Upper lobe of right lung (tissue), 1 donor: ENCODE measurements around the gene ANKEF1. TPM values are rescaled to one million over a fixed set of nuclear protein-coding genes. Genes with fewer than 3 reads are reported as not detected.
A peak's percentile ranks its signal among the peaks of the same experiment; 100 is the strongest.

Source experiments
- ATAC-seq: fragments of 200-7000 bp; cut with Tn5 transposase; one replicate; pipeline ENCODE4 v1.9.1; 2020; ENCODE audit warnings: mild to moderate bottlenecking, moderate library complexity
- DNase-seq: peaks from one replicate; pipeline ENCODE4 v3.0.0-alpha.2; 2020
- H3K27ac ChIP-seq: fragments of 200-600 bp; one replicate; pipeline ENCODE4 v1.8.0; 2022
- H3K27me3 ChIP-seq: fragments of 200-600 bp; one replicate; pipeline ENCODE4 v1.8.0; 2022; ENCODE audit warnings: mild to moderate bottlenecking
- H3K36me3 ChIP-seq: fragments of 200-600 bp; one replicate; pipeline ENCODE4 v1.8.0; 2022
- H3K4me1 ChIP-seq: fragments of 200-600 bp; one replicate; pipeline ENCODE4 v1.8.0; 2022
- H3K4me3 ChIP-seq: fragments of 200-600 bp; one replicate; pipeline ENCODE4 v1.8.0; 2022; ENCODE audit warnings: mild to moderate bottlenecking
- H3K9me3 ChIP-seq: fragments of 200-600 bp; one replicate; pipeline ENCODE4 v1.8.0; 2022
- intact Hi-C: fragments of 100-400 bp; cut with DNase I; formaldehyde crosslinking; loops from one replicate; pipeline ENCODE4 v1.11.0; 2022
- total RNA-seq: library from RNA; stranded (reverse); fragmentation: NEBNext Ultra II Directional; extraction: Animal tissue kit (Norgen Biotek cat#: 25700); gene quantifications from one replicate; pipeline ENCODE4 v1.2.1, GENCODE V29; 2021
- TF ChIP-seq, protein P1 (sequence below): fragments of 200-600 bp; IDR thresholded peaks from one replicate; pipeline ENCODE4 v1.8.0; 2022; ENCODE audit warnings: antibody characterized with exemption
- donor health status: DM: no; HTN: yes; CAD: no; lungs with severe emphysema.

ANKEF1 gene
- total RNA-seq, 1 donor from 2014 or later, result 4.0 TPM

GRCh38 chr20:10040070-10040975 lies 5.5 kb downstream of the ANKEF1 start:
- no peaks in the 10 kb centered on the region for H3K4me1 ChIP-seq

DNA sequence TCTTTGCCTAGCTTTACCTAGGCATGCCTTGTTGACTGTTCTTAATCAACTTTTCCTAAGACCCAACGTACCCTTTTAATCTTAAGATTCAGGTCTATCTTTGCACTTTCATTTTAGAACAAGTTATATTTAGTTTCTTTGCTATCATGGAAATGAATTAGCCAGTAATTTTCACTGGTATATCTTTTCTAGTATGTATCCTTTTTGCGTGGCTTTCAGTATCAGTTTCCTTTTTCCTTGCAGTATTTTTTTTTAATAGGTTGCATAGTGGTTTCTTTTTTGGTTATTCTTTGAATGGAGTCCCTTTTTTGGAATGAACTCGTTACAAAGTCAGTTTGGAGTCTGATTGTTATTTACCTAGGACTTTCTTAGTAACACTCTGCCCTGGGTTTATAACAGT lies 7.3 kb downstream of the ANKEF1 start:
- Histone ChIP-seq H3K27ac (no peak overlapping the region), H3K9me3 (no peaks in the 10 kb centered on the region), H3K36me3 (no peaks in the 10 kb centered on the region), H3K27me3 (no peaks in the 10 kb centered on the region), H3K4me1 (no peaks in the 10 kb centered on the region), H3K4me3 (no peak overlapping the region)
- intact Hi-C loops, result no loop called here
- TF ChIP-seq, protein P1, sequence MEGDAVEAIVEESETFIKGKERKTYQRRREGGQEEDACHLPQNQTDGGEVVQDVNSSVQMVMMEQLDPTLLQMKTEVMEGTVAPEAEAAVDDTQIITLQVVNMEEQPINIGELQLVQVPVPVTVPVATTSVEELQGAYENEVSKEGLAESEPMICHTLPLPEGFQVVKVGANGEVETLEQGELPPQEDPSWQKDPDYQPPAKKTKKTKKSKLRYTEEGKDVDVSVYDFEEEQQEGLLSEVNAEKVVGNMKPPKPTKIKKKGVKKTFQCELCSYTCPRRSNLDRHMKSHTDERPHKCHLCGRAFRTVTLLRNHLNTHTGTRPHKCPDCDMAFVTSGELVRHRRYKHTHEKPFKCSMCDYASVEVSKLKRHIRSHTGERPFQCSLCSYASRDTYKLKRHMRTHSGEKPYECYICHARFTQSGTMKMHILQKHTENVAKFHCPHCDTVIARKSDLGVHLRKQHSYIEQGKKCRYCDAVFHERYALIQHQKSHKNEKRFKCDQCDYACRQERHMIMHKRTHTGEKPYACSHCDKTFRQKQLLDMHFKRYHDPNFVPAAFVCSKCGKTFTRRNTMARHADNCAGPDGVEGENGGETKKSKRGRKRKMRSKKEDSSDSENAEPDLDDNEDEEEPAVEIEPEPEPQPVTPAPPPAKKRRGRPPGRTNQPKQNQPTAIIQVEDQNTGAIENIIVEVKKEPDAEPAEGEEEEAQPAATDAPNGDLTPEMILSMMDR, result no peak
- ATAC-seq, result no peak
- no peak for DNase-seq

More at GRCh38 chr20:10040070-10040975, 5.5 kb downstream of the ANKEF1 start:
- peak; percentile 65 for ATAC-seq
- Histone ChIP-seq H3K36me3 (no peaks in the 10 kb centered on the region), H3K4me3 (no peak overlapping the region), H3K9me3 (no peaks in the 10 kb centered on the region), H3K27me3 (no peaks in the 10 kb centered on the region), H3K27ac (no peak overlapping the region)
- no peak for DNase-seq
- TF ChIP-seq, protein P1, result no peak
- intact Hi-C loops, result no loop called here

DNA sequence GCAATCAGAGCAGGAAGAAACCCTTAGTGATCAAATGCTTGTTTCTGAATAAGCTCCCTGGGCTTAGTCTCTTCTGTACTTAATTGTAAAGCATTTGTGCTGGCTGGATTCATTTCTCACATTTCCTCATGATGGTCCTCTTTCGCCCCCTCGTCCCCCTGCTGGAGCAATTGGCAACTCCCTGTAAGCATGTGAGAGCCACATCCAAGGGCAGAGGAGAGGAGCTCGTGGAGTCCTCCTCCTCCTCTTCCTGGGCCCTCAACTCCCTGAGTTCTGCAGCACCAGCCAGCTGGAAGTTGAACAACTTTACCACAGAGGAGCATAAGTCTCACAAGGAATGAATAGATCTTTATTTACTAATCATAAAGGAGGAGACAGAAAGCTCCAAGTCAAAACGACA lies 12.6 kb downstream of the ANKEF1 start:
- H3K9me3 ChIP-seq, result no peaks in the 10 kb centered on the region
- no peak overlapping the region for H3K27ac ChIP-seq
- no peak for DNase-seq
- TF ChIP-seq, protein P1, result no peak
- no peaks in the 10 kb centered on the region for H3K36me3 ChIP-seq
- ATAC-seq, result peak; percentile 32
- intact Hi-C loops, result no loop called here
- no peaks in the 10 kb centered on the region for H3K4me1 ChIP-seq
- H3K27me3 ChIP-seq, result no peaks in the 10 kb centered on the region
- no peak overlapping the region for H3K4me3 ChIP-seq

DNA sequence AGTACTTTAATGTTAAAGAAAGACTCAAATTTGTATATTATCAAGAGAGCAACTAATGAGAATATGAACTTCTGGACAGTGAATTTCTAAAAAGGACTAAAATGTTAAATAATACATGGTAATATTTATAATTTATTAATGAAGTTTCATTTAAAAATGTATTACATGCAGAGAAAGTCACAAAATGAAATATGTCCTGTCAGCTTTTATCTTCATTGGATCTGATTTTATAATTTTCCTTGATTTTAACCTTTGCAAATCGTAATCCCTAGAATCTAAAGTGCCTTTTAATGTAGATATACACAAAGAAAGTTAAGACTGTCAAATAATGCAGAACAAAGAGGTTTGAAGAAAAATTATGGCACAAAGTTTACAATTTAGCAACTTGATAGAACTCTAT lies 16.4 kb downstream of the ANKEF1 start:
- intact Hi-C loops, result no loop called here
- H3K9me3 ChIP-seq, result no peaks in the 10 kb centered on the region
- TF ChIP-seq, protein P1, result no peak
- ATAC-seq (no peak), DNase-seq (no peak)
- H3K27ac ChIP-seq, result no peak overlapping the region
- no peaks in the 10 kb centered on the region for H3K4me1 ChIP-seq
- no peaks in the 10 kb centered on the region for H3K36me3 ChIP-seq
- no peak overlapping the region for H3K4me3 ChIP-seq
- no peaks in the 10 kb centered on the region for H3K27me3 ChIP-seq

DNA sequence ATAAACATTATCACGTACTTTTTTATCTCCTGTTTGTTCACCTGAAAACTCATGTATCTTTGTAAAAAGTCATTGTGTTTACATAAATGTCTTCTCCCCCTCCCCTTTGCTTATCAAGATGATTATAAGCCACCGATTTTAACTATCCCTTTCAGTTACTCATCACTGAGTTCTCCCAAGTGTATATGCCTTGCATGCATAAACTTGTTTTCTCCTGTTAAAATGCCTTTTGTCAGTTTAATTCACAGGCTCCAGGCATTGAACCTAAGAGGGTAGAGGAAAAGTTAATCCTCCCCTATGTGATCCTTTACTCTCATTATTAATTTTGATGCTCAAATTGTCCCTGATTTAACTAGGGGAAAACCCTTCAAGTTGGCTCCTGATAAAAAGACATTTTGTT lies 24.2 kb downstream of the ANKEF1 start:
- DNase-seq (no peak), ATAC-seq (no peak)
- Histone ChIP-seq H3K4me3 (no peak overlapping the region), H3K4me1 (no peaks in the 10 kb centered on the region), H3K27me3 (no peaks in the 10 kb centered on the region), H3K9me3 (no peaks in the 10 kb centered on the region), H3K27ac (no peak overlapping the region), H3K36me3 (no peaks in the 10 kb centered on the region)
- intact Hi-C loops, result no loop called here
- TF ChIP-seq, protein P1, result no peak
